HG02885 (cell line): ENCODE results near the gene CRB1.

Experiments used
- ATAC-seq: cut with Tn5 transposase; IDR thresholded peaks from one replicate; pipeline ENCODE4 v1.9.1; 2021; ENCODE audit warnings: mild to moderate bottlenecking; ENCODE audit not compliant: unreplicated experiment, poor library complexity

CRB1 gene

GRCh38 chr1:197342044-197342565 is 74.1 kb downstream of the CRB1 start:
- ATAC-seq: no peak

DNA sequence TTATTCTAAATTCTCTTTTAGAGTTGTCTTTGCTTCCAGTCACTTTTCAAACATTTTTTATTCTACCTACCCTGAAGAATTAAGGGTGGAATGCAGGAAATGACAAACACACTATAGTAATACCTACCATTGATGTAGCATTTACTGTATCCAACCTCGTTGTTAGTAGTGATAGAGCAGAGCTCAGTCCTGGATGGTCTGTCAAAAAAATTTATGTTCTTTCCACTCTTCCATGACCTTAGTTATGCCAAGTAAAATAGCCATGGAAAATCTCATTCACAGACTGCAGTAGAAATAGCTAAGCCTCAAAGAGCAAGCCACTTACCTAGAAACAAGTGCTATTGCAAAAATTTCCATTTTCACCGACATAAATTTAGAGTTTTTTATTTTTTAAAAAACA is 74.6 kb downstream of the CRB1 start:
- ATAC-seq: no peak

DNA sequence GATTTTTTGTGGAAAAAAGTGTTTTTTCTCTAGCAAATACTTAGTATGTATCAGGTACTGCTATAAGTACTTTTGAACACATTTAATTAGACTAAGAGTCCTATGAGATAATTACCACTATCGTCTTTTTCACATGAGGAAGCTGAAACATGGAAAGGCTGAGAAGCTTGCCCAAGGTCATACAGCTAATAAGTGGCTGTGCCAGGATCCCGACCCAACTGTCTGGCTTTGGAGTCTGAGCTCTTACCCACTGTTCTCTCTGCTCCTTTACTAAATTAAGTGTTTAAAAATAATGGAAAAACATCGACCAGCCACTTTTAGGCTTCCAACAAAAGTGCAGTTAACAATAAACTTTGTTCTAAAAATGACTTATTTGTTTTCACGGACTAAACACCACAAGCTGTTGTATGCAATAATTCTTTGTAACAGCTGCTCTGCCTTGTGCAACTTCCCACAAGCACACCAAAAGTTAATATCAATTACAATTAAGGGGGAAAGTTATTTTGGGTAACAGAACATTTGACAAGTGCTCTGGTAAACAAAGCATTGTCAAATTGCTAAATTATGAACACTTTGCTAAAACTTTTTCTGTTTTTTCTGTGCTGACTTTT is 75.7 kb downstream of the CRB1 start:
- no peak for ATAC-seq

GRCh38 chr1:197351821-197352440 is 83.9 kb downstream of the CRB1 start:
- no peak for ATAC-seq

- no peak for ATAC-seq
These were observed 87.4 kb downstream of the CRB1 start for GRCh38 chr1:197355248-197355995.

DNA sequence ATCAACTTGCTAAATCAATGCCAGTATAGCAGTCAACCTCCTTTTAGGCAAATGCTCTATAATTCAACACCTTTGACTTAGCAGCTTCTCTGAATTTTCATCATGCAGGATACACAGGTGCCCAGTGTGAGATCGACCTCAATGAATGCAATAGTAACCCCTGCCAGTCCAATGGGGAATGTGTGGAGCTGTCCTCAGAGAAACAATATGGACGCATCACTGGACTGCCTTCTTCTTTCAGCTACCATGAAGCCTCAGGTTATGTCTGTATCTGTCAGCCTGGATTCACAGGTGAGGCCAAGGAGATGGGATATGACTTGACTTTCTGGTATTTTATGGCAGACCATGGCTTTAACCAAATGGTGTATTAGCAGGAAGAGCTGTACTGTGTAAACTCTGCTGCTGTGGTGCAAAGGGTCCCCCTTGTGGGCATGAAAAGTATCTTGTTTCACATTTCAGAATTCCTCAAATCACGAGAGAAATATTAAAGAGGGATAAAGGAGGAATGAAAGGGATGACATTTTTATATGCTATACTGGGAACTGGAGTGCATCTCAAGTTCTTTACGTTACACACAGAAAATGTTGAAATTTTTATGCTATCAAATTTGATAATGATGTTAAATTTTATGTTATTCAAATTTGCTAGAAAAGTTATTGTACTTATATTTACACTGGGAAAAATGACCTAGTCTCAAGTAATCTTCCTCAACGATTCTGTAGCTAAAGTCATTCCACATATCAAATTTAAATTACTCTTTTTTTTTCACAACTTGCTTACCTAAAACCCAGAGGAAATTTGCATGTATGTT is 88.9 kb downstream of the CRB1 start:
- peak; percentile 76 for ATAC-seq

DNA sequence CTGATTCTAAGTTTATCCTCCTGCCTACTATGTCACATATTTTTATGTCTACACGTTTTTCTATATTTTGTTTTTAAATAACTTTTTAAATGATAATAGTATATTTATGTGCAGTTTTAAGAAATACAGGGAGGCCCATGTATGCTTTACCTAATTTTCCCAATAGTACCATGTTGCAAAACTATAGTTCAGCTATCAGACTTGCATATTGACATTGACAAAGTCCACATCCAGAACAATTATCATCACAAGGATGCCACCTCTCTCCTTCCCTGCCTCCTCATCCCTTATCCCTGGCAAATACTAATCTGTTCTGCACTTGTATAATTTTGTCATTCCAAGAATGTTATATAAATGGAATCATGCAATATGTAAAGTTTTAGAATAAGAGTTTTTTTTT is 90.9 kb downstream of the CRB1 start:
- no peak for ATAC-seq

GRCh38 chr1:197360068-197360467 is 92.0 kb downstream of the CRB1 start:
- ATAC-seq: no peak

- ATAC-seq: no peak
These were observed 94.8 kb downstream of the CRB1 start for GRCh38 chr1:197362871-197363270.

GRCh38 chr1:197363855-197364254 is 95.8 kb downstream of the CRB1 start:
- ATAC-seq: no peak

- ATAC-seq: no peak
These were observed 98.9 kb downstream of the CRB1 start for GRCh38 chr1:197366996-197367395.

DNA sequence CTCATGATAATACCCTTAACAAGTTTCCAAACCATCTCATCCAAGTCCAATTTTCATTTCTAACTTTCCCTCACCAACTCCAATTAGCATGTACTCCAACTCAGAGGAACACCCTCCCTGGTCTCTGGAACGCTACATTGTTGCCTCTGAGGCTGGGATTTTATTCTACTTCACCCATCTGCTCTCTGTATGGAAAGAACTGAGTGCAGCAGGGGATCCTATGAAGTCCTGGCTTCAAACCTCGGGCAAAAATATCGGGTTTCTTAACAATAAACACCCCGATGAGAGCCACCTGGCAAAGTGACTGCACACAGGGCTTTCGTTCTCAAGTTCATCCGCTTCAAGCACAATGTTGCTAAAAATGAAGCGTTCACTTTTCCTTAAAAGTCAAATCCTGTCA is 99.6 kb downstream of the CRB1 start:
- no peak for ATAC-seq

GRCh38 chr1:197374428-197374827 is 106.4 kb downstream of the CRB1 start:
- ATAC-seq: peak; percentile 48

DNA sequence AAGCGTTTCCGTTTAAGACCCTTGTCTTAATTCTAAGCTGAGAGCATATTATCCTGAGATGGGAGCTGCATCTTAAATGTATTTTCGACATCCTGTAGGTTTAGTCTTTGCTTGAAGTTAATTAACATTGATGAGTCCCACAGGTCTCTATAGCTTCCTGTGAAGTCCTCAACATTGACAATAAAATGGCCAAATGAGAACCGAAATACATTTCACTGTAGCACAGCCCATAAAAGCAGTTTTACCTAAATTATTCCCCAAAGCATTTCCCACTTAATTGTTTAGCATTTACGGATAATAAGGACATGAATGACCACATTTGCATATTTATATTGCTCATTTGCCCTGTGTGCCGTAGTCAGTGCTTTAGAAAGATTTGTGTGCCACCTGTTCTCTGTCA is 116.4 kb downstream of the CRB1 start:
- ATAC-seq: no peak

DNA sequence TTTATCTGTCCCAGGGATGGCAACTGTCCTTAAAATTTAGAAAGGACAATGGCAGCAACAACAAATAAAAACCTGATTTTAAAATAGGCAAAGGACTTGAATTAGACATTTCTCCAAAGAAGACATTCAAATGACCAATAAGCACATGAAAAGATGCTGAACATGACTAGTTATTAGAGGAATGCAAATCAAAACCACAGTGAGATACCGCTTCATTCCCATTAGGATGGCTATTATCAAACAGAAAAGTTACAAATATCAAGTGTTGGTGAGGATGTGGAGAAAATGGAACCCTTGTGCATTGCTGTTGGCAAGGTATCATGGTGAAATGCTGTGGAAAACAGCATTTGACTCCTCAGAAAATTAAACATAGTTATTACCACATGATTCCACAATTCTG is 120.7 kb downstream of the CRB1 start:
- no peak for ATAC-seq

DNA sequence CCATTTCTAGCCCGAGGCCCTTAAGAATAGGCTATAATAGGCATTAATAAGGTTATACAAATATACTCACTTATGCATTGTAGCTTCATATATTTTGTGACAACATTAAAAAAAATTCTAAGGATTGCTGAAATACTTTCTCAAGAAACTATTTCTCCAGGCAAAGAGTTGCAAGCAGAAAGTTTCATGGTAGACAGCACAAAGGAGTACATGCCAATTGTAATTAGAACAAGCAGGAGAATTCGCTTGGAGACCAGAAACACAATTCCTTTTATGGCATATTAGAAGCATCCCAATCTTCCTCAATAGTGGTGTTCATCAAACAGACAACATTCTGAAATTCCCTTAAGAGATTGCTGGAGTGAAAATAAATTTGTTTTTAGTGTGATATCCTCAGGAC is 122.8 kb downstream of the CRB1 start:
- ATAC-seq: no peak

DNA sequence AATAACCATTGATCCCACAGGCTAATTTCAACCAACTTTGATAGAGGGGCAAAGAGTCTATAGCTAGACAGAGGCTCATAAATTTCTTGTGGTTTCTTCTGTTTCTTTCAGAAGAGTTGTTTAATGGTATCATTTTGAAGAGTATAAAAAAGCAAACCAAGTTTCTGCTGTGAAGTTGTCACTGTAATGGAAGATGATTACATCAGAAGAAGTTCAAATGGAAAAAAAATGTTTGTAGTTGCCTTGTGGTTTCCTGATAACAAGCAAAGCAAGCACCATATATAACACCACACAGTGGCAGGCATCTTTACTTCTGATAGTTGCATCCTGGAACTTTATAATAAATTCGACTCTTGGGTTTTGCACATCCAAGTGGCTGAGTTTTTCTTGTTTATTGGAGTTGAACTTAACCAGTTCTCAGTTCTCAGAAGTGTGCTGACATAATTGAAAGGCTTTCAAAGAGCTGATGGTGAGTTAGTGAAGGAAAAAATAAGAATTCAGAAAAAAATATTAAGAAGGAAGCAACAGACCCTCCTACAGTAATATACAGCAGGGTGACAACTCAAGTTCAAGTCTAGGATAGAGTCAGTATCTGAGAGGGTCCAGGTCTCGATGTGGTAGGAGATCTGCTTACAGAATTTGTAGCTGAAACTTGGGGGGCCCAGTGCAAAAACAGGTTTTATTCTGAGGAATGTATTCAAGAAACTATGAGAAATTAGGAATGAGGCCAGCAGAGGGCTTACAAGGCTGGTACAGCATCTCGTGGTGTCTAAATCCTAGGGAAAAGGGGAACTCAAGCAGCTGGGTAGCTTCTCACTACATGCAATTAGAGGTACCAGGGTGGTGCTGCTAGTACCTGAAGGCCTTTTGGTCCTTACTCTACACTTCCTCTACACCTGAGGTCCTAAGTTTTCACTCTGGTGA is 123.5 kb downstream of the CRB1 start:
- ATAC-seq: no peak

DNA sequence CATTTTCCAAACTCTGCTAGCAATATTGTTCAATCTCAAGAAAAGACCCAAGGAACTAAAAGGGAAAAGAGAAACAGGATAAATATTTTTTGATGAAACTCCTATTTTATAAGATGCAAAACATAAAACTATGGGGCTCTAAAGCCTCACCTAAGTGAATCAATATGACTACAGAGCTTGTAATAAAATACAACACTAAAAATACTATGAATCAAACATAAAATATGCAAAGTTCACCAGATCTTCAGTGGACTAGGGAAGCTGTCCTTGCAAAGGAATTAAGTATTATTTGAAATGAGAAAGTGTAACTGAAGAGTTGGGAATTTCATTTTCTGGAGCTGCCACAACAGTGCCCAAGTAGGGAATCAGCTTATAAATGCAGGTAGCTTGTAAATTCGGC is 124.5 kb downstream of the CRB1 start:
- no peak for ATAC-seq

- no peak for ATAC-seq
These were observed 125.1 kb downstream of the CRB1 start for GRCh38 chr1:197393105-197393504.

DNA sequence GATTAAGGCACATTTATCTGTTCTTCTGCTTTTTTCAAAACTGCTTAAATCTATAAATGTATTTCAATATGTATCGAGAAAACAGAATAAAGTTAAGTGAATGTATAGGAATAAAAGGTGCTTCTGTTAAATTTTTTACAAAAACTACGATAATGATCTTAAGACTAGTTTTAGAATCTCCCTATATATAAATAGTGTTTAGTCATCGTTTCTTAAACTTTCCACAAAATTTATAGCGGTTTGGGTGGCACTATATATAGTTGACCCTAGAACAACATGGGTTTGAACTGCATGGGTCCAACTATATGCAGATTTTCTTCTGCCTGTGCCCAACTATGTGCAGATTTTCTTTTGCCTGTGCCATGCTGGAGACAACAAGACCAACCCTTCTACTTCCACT is 125.7 kb downstream of the CRB1 start:
- no peak for ATAC-seq
